Mesothelial cell of epicardium (in vitro differentiated cells): Measurements from ENCODE around the gene NRIP3. TPM values are rescaled to one million over a fixed set of nuclear protein-coding genes. Genes with fewer than 3 reads are reported as not detected.

Source experiments
- DNase-seq, 2 experiments: peaks; one replicate each; pipeline ENCODE4 v3.0.0; 2021; ENCODE audit warnings: low spot score in 2 of 2; ENCODE audit not compliant: unreplicated experiment in 2 of 2
- H3K27ac Mint-ChIP-seq: 2 replicates; pipeline ENCODE4 v1.8.0; 2021; ENCODE audit warnings: mixed read lengths
- H3K27me3 Mint-ChIP-seq: 2 replicates; pipeline ENCODE4 v1.8.0; 2021; ENCODE audit warnings: low read depth, mixed read lengths
- H3K36me3 Mint-ChIP-seq: 2 replicates; pipeline ENCODE4 v1.8.0; 2021; ENCODE audit warnings: mixed read lengths
- H3K4me1 Mint-ChIP-seq: 2 replicates; pipeline ENCODE4 v1.8.0; 2021; ENCODE audit warnings: mixed read lengths
- H3K4me3 Mint-ChIP-seq: 2 replicates; pipeline ENCODE4 v1.8.0; 2021; ENCODE audit warnings: mild to moderate bottlenecking, moderate library complexity, mixed read lengths
- H3K9me3 Mint-ChIP-seq: 2 replicates; pipeline ENCODE4 v1.8.0; 2021; ENCODE audit warnings: mixed read lengths
- total RNA-seq: library from RNA; stranded (reverse); gene quantifications from 3 replicates; pipeline ENCODE4 v1.2.1, GENCODE V29; 2021
- TF ChIP-seq, protein P1 (sequence below): fragments of 200-600 bp; sonication (generic); IDR thresholded peaks from one replicate; pipeline ENCODE4 v1.5.0; 2021; ENCODE audit warnings: antibody characterized with exemption; ENCODE audit not compliant: unreplicated experiment

Gene NRIP3
- 1.4 to 1.8 TPM (median 1.5 TPM) in 3 replicates for total RNA-seq

DNA sequence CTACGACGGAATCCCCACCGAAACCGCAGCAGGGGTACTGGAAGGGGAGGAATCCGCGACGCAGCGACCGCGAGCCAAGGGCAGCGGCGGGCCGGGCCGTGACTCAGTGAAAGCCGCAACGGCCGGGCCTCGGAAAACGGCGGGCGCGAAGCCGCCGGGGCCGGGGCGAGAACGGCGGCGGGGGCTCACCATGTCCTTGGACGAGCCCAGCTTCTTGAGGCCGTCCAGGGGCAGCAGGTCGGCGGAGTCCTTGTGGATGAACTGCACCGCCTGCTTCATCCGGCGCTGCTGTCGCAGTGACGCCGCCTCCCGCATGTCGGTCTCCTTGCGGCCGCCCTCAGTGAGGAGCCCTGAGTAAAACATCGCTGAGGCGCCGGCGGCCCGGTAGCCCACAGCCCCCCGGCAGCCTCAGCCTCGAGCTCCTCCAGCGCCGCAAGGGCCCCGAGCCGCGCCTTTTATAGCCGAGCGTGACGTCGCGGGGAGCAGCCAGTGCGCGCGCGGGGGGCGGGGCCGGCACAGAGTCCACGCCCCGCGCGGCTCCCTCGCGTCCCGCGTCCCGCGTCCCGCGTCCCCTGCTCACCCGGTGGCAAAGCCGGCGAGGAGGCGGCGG is at the start of gene NRIP3:
NRIP3 (minus strand) TSS at position 429 of the 610 bp plus-strand sequence; CDS start at position 363, 66 bp downstream.
- peaks cover 8% of the 10 kb centered on the region for H3K4me1 Mint-ChIP-seq
- TF ChIP-seq, protein P1, sequence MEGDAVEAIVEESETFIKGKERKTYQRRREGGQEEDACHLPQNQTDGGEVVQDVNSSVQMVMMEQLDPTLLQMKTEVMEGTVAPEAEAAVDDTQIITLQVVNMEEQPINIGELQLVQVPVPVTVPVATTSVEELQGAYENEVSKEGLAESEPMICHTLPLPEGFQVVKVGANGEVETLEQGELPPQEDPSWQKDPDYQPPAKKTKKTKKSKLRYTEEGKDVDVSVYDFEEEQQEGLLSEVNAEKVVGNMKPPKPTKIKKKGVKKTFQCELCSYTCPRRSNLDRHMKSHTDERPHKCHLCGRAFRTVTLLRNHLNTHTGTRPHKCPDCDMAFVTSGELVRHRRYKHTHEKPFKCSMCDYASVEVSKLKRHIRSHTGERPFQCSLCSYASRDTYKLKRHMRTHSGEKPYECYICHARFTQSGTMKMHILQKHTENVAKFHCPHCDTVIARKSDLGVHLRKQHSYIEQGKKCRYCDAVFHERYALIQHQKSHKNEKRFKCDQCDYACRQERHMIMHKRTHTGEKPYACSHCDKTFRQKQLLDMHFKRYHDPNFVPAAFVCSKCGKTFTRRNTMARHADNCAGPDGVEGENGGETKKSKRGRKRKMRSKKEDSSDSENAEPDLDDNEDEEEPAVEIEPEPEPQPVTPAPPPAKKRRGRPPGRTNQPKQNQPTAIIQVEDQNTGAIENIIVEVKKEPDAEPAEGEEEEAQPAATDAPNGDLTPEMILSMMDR: no peak
- no peaks in the 10 kb centered on the region for H3K9me3 Mint-ChIP-seq
- peak; percentile 60 to 76 for DNase-seq
- peak within 1 kb of the TSS; percentile 58 for H3K4me3 Mint-ChIP-seq
- peaks cover 85% of the 10 kb centered on the region for H3K27me3 Mint-ChIP-seq
- H3K36me3 Mint-ChIP-seq: no peaks in the 10 kb centered on the region
- no peak within 1 kb of the TSS for H3K27ac Mint-ChIP-seq

DNA sequence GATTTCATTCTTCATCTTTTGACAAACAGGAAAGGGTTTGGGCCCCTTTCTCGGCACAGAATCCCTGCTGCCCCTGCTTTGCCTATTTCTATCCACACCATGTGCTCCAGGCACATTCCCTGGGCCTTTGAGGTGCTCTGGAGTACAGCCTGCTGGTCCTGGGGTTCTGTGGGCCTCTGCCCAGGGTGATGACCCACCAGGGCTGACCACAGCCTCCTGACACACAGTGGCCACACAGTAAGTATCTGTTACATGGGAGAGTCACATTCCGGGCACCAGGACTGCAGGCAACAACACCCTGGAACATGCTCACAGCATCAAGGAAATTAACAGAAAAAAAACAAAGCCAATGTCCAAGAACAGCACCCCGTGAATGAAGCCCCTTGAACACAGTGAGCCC is 48.5 kb upstream of the NRIP3 start:
- Mint-ChIP-seq H3K4me1 (peaks cover 12% of the 10 kb centered on the region), H3K36me3 (no peaks in the 10 kb centered on the region), H3K27ac (no peak overlapping the region), H3K27me3 (peaks cover 27% of the 10 kb centered on the region), H3K4me3 (no peak overlapping the region), H3K9me3 (no peaks in the 10 kb centered on the region)
- TF ChIP-seq, protein P1: no peak
- DNase-seq: no peak

DNA sequence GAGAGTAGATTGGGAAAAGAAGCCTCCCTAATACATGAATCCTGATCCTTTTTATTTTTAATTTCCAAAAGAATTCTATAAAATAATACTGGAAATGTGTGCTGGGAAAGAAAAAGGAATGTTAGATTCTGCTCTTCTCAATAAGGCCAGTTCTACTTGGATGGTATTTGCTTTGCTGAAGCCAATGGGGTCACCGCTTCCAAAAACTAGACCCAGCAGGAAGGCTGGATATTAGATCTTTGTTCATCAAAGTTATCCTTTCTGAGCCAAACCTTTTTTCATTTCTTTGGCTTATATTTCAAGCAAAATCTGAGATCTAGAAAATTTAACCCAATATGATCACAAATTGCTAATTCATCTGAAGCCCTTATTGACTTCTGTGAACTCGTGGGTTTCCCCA is 46.2 kb upstream of the NRIP3 start:
- TF ChIP-seq, protein P1: no peak
- no peak overlapping the region for H3K27ac Mint-ChIP-seq
- no peak for DNase-seq
- peaks cover 14% of the 10 kb centered on the region for H3K4me1 Mint-ChIP-seq
- H3K36me3 Mint-ChIP-seq: no peaks in the 10 kb centered on the region
- no peaks in the 10 kb centered on the region for H3K9me3 Mint-ChIP-seq
- H3K4me3 Mint-ChIP-seq: no peak overlapping the region
- peaks cover 6% of the 10 kb centered on the region for H3K27me3 Mint-ChIP-seq

DNA sequence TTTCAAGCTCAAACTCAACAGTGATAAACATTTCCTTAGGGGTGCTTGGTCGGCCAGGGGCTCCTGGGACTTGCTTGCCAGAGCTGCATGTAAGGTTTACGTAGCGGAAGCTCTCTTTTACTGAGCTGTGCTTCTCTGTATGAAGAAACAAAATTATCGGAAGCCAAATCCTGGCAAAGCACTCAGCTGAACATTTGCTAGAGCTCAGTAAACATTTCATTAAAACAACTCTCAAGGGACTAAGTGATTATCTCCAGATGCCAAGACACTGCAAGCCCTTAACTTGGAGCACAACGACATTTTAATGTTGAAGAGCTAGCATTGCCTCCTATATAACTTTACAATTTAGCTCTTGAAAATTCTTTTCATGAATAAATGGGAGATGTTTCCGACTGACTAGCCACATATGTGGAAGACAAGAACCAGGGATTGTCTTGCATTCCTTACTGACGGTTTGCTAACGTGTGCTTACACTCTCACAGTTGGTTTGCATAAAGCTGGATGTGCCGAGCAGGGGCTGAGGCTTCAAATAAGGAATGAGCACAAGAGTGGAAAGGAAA is 44.2 kb upstream of the NRIP3 start:
- peak overlapping the region; percentile 65 for H3K27ac Mint-ChIP-seq

DNA sequence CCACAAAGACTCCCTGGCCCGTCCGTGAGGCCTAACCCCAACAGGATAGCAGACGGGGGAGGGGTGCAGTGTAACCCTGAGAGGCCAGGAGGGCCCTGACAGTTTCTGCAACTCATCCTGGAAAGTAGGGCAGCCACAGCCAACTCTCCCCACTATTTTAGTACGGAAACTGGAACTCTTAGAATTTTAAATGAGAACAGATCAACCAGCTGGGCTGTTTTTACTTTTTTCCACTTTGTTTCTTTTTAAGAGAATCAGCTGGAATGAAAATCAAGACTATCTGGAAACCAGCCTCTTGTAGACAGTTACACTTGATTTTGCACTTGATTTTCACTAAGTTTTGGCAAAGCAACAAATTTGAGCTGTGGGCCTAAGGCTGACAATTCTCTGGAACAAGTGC is 42.7 kb upstream of the NRIP3 start:
- H3K9me3 Mint-ChIP-seq: no peaks in the 10 kb centered on the region

More for the DNA sequence above, 44.2 kb upstream of the NRIP3 start:
- TF ChIP-seq, protein P1: no peak
- Mint-ChIP-seq H3K27me3 (peaks cover 3% of the 10 kb centered on the region), H3K4me1 (peaks cover 14% of the 10 kb centered on the region), H3K9me3 (no peaks in the 10 kb centered on the region), H3K36me3 (no peaks in the 10 kb centered on the region), H3K4me3 (no peak overlapping the region)
- no peak for DNase-seq

More for the DNA sequence above, 42.7 kb upstream of the NRIP3 start:
- no peak for DNase-seq
- Mint-ChIP-seq H3K4me3 (no peak overlapping the region), H3K27ac (no peak overlapping the region), H3K27me3 (no peaks in the 10 kb centered on the region), H3K36me3 (no peaks in the 10 kb centered on the region), H3K4me1 (peaks cover 14% of the 10 kb centered on the region)
- TF ChIP-seq, protein P1: no peak
